GM23338 (cell line): ENCODE data around the gene LAPTM5.

Experiments used
- CTCF ChIP-seq, 2 experiments: fragments of 200-600 bp in 1 of 2; sonication (generic) in 1 of 2; conservative IDR thresholded peaks; 2 replicates each; pipeline versions ENCODE4 v1.5.1 to v1.6.1; 2016 to 2017; ENCODE audit warnings: antibody characterized with exemption in 2 of 2, low read depth in 2 of 2, mild to moderate bottlenecking in 2 of 2, moderate library complexity in 1 of 2
- EZH2 ChIP-seq: fragments of 200-600 bp; sonication (generic); IDR thresholded peaks from one replicate; pipeline ENCODE4 v1.8.0; 2017; ENCODE audit warnings: antibody characterized with exemption, mild to moderate bottlenecking, low read depth; ENCODE audit not compliant: unreplicated experiment
- POLR2AphosphoS5 ChIP-seq: IDR thresholded peaks from 2 replicates; pipeline ENCODE4 v1.6.1; 2016; ENCODE audit warnings: antibody characterized with exemption, low read depth
- REST ChIP-seq: IDR thresholded peaks from one replicate; pipeline ENCODE4 v1.6.1; 2018; ENCODE audit warnings: antibody characterized with exemption; ENCODE audit not compliant: unreplicated experiment
- STAT1 ChIP-seq: IDR thresholded peaks from one replicate; pipeline ENCODE4 v1.6.1; 2016; ENCODE audit warnings: antibody characterized with exemption; ENCODE audit not compliant: unreplicated experiment

- TF ChIP-seq CTCF (conservative IDR thresholded peaks at IDR 0.05; ENCODE audit: low read depth in 2 of 2) (no peak), POLR2AphosphoS5 (no peak), EZH2 (no peak), REST (no peak), STAT1 (no peak)
These were observed 22.4 kb downstream of the LAPTM5 start for GRCh38 chr1:30735124-30735523.
